Trophoblast cell (in vitro differentiated cells and primary cell): ENCODE results near the gene TPD52L1.

Source experiments
- DNase-seq, 2 donors: peaks; one replicate each; pipeline ENCODE4 v3.0.0-alpha.2; 2016
- H2AFZ ChIP-seq: 2 replicates; pipeline ENCODE4 v1.6.1; 2013; ENCODE audit warnings: low read length, moderate library complexity, mild to moderate bottlenecking; ENCODE audit not compliant: insufficient read depth, poor library complexity
- H2AK5ac ChIP-seq: 2 replicates; pipeline ENCODE4 v1.6.1; 2013; ENCODE audit warnings: mild to moderate bottlenecking, low read length
- H2BK120ac ChIP-seq: 2 replicates; pipeline ENCODE4 v1.6.1; 2013; ENCODE audit warnings: low read length, mild to moderate bottlenecking, moderate library complexity; ENCODE audit not compliant: insufficient read depth, poor library complexity
- H2BK12ac ChIP-seq: 2 replicates; pipeline ENCODE4 v1.6.1; 2013; ENCODE audit warnings: mild to moderate bottlenecking, low read length, moderate library complexity
- H2BK5ac ChIP-seq: 2 replicates; pipeline ENCODE4 v1.6.1; 2013; ENCODE audit warnings: low read length, low read depth, moderate library complexity, mild to moderate bottlenecking; ENCODE audit not compliant: poor library complexity
- H3K14ac ChIP-seq: 2 replicates; pipeline ENCODE4 v1.6.1; 2013; ENCODE audit warnings: mild to moderate bottlenecking, low read length
- H3K18ac ChIP-seq: 2 replicates; pipeline ENCODE4 v1.6.1; 2013; ENCODE audit warnings: mild to moderate bottlenecking, low read length
- H3K23ac ChIP-seq: 2 replicates; pipeline ENCODE4 v1.6.1; 2013; ENCODE audit warnings: low read length
- H3K27ac ChIP-seq: 2 replicates; pipeline ENCODE4 v1.5.1; 2013; ENCODE audit warnings: low read depth, mild to moderate bottlenecking, inconsistent platforms, low read length, moderate library complexity
- H3K27me3 ChIP-seq: 2 replicates; pipeline ENCODE4 v1.6.1; 2013; ENCODE audit warnings: inconsistent platforms, mild to moderate bottlenecking, low read length, moderate library complexity; ENCODE audit not compliant: insufficient read depth
- H3K36me3 ChIP-seq, 2 experiments: 1 replicate in 1 of 2; 2 replicates in 1 of 2; pipeline ENCODE4 v1.6.1; 2013; ENCODE audit warnings: low read length in 2 of 2, mild to moderate bottlenecking in 2 of 2, moderate library complexity in 1 of 2; ENCODE audit not compliant: insufficient read depth in 2 of 2, control insufficient read depth in 1 of 2
- H3K4ac ChIP-seq: 2 replicates; pipeline ENCODE4 v1.6.1; 2013; ENCODE audit warnings: low read depth, mild to moderate bottlenecking, low read length, moderate library complexity
- H3K4me1 ChIP-seq, 2 experiments: 1 replicate in 1 of 2; 2 replicates in 1 of 2; pipeline ENCODE4 v1.6.1; 2013; ENCODE audit warnings: low read length in 2 of 2, mild to moderate bottlenecking in 2 of 2, moderate library complexity in 1 of 2; ENCODE audit not compliant: insufficient read depth in 2 of 2, control insufficient read depth in 1 of 2
- H3K4me2 ChIP-seq: 2 replicates; pipeline ENCODE4 v1.6.1; 2013; ENCODE audit warnings: inconsistent platforms, mild to moderate bottlenecking, low read length, moderate library complexity
- H3K4me3 ChIP-seq: 2 replicates; pipeline ENCODE4 v1.5.1; 2013; ENCODE audit warnings: mild to moderate bottlenecking, low read depth, low read length, inconsistent platforms
- H3K79me1 ChIP-seq: one replicate; pipeline ENCODE4 v1.6.1; 2013; ENCODE audit warnings: low read length
- H3K79me2 ChIP-seq: 2 replicates; pipeline ENCODE4 v1.6.1; 2013; ENCODE audit warnings: low read length, mild to moderate bottlenecking; ENCODE audit not compliant: control insufficient read depth, insufficient read depth, poor library complexity
- H3K9ac ChIP-seq: 2 replicates; pipeline ENCODE4 v1.6.1; 2013; ENCODE audit warnings: mild to moderate bottlenecking, low read length
- H3K9me3 ChIP-seq: 2 replicates; pipeline ENCODE4 v1.6.1; 2013; ENCODE audit warnings: low read depth, mild to moderate bottlenecking, control low read depth, inconsistent platforms, low read length; ENCODE audit not compliant: insufficient read depth
- H4K12ac ChIP-seq: 2 replicates; pipeline ENCODE4 v1.6.1; 2013; ENCODE audit warnings: low read depth, mild to moderate bottlenecking, low read length, moderate library complexity
- H4K8ac ChIP-seq: 2 replicates; pipeline ENCODE4 v1.6.1; 2013; ENCODE audit warnings: low read depth, mild to moderate bottlenecking, low read length, moderate library complexity
- H4K91ac ChIP-seq: one replicate; pipeline ENCODE4 v1.6.1; 2013; ENCODE audit warnings: low read depth, mild to moderate bottlenecking, low read length, moderate library complexity
- WGBS: extraction: QIAGEN DNeasy Blood & Tissue Kit; methylation state at CpG from one replicate; pipeline ENCODE4 v1.1.7; 2013; ENCODE audit warnings: missing lambda C conversion rate; ENCODE audit not compliant: insufficient read length, insufficient coverage; ENCODE audit errors: extremely low coverage; 5-methylcytosine and 5-hydroxymethylcytosine counted together

The TPD52L1 gene

DNA sequence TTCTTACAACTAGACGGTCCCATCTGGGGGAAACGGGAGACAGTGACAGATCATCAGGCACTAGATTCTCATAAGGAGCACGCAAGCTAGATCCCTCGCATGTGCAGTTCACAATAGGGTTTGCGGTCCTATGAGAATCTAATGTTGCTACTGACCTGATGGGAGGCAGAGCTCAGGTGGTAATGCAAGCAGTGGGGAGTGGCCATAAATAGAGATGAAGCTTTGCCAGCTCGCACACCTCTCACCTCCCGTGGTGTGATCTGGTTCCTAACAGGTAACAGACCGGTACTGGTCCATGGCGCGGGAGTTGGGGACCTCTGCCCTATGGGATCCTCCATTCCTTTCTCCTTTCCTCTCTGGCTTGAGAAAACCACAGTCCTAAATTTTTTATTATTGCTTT, 63.8 kb downstream of the TPD52L1 start:
- Histone ChIP-seq H3K4me1 (peaks cover 0 to 2% of the 10 kb centered on the region in 2 experiments), H3K9ac (no peak overlapping the region), H3K14ac (no peak overlapping the region), H3K4ac (no peak overlapping the region), H2BK5ac (no peak overlapping the region), H3K4me2 (no peak overlapping the region), H2BK120ac (no peak overlapping the region), H3K79me2 (no peaks in the 10 kb centered on the region), H3K79me1 (no peaks in the 10 kb centered on the region), H3K23ac (no peak overlapping the region), H2BK12ac (no peak overlapping the region), H3K18ac (no peak overlapping the region), H3K27me3 (no peaks in the 10 kb centered on the region), H4K12ac (no peak overlapping the region), H3K27ac (no peak overlapping the region), H3K9me3 (no peaks in the 10 kb centered on the region), H2AFZ (no peak overlapping the region), H3K4me3 (no peak overlapping the region), H4K91ac (no peak overlapping the region), H2AK5ac (no peak overlapping the region), H4K8ac (no peak overlapping the region), H3K36me3 (no peaks in the 10 kb centered on the region)
- DNase-seq: no peak
- no CpG with 5 or more reads among the region's 10 CpGs for WGBS

DNA sequence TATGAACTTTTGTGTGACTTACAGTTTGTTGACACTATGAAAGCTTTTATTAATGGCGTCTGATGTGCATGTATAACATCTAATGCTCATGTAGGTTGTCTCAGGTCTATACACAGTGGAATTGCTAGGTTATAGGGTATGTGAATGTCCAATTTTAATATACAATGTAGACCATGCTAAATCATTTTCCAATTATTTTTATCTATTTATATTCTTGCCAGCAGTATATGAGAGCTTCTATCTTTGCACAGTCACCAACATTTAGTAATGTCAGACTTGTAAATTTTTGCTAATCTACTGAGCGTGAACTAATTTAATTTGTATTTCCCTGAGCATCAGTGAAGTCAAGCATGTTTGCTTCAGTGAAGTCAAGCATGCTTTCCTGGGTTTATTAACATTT, 64.4 kb downstream of the TPD52L1 start:
- Histone ChIP-seq H2BK12ac (no peak overlapping the region), H3K79me2 (no peaks in the 10 kb centered on the region), H3K4me1 (peaks cover 0 to 2% of the 10 kb centered on the region in 2 experiments), H3K4ac (no peak overlapping the region), H3K23ac (no peak overlapping the region), H3K36me3 (no peaks in the 10 kb centered on the region), H3K4me3 (no peak overlapping the region), H4K8ac (no peak overlapping the region), H3K14ac (no peak overlapping the region), H2BK5ac (no peak overlapping the region), H4K91ac (no peak overlapping the region), H2AK5ac (no peak overlapping the region), H3K79me1 (no peaks in the 10 kb centered on the region), H4K12ac (no peak overlapping the region), H2BK120ac (no peak overlapping the region), H3K9ac (no peak overlapping the region), H3K4me2 (no peak overlapping the region), H3K18ac (no peak overlapping the region), H3K27me3 (no peaks in the 10 kb centered on the region), H3K27ac (no peak overlapping the region), H3K9me3 (no peaks in the 10 kb centered on the region), H2AFZ (no peak overlapping the region)
- no peak for DNase-seq
- no CpG with 5 or more reads among the region's 2 CpGs for WGBS

DNA sequence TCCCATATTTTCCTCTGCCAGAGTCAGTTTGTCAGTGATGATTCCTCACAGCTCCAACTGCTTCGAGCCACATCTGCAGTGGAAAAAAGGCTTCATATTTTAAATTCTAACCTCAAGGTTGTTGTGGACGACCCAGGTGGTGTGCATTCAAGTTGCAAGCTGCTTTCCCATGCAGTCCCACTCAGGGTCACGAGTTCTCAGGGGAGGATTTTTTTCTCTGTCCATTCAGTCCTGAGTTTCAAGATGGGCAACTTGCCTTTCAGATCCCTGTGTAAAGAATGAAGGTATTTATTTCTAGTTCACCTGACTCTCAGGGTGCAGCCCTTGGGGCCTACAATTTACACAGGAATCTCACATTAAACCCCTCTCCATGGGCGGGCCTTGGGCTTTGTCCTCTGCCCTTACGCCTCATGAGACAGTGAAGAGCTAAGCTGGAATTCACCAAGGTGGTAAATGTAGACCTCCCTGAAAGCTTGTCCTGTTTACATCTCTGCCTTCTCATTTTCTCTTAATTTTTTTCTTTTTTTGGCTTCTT, 65.9 kb downstream of the TPD52L1 start:
- H3K4me2 ChIP-seq: no peak overlapping the region
- no peak overlapping the region for H4K12ac ChIP-seq
- WGBS: no CpG with 5 or more reads among the region's 5 CpGs
- H3K4me3 ChIP-seq: no peak overlapping the region
- no peaks in the 10 kb centered on the region for H3K79me1 ChIP-seq
- no peak overlapping the region for H2BK12ac ChIP-seq
- no peak overlapping the region for H3K27ac ChIP-seq
- no peak overlapping the region for H2AK5ac ChIP-seq
- H3K4me1 ChIP-seq: peaks cover 0 to 2% of the 10 kb centered on the region in 2 experiments
- H4K91ac ChIP-seq: no peak overlapping the region
- DNase-seq: no peak
- no peak overlapping the region for H3K9ac ChIP-seq
- no peak overlapping the region for H2BK5ac ChIP-seq
- no peak overlapping the region for H3K18ac ChIP-seq
- no peaks in the 10 kb centered on the region for H3K9me3 ChIP-seq
- H3K23ac ChIP-seq: no peak overlapping the region
- H4K8ac ChIP-seq: no peak overlapping the region
- no peaks in the 10 kb centered on the region for H3K79me2 ChIP-seq
- no peaks in the 10 kb centered on the region for H3K36me3 ChIP-seq
- H3K27me3 ChIP-seq: no peaks in the 10 kb centered on the region
- no peak overlapping the region for H2BK120ac ChIP-seq
- H2AFZ ChIP-seq: no peak overlapping the region
- H3K4ac ChIP-seq: no peak overlapping the region
- no peak overlapping the region for H3K14ac ChIP-seq

DNA sequence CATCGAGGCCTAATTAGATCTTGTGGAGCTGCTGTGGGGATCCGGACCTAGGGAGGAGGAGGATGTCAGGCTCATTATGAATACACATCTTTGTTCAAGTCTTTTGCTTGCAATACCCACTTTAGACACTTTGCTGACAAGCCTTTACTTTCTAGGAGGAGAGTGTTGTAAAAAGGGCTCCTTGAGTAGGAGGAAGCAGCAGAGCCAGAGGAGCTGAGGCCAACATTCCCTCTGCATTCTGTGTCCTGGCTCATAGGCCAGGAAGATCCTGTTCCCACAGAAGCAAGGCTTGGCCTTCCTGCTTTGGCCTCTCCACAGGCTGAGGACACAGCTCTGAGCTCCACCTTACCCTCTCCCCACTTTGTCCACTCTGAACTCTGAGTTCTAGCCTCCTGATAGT, 67.1 kb downstream of the TPD52L1 start:
- no peak for DNase-seq
- H2AFZ ChIP-seq: no peak overlapping the region
- H3K4me2 ChIP-seq: no peak overlapping the region
- H3K27ac ChIP-seq: no peak overlapping the region
- H2BK12ac ChIP-seq: no peak overlapping the region
- H2AK5ac ChIP-seq: no peak overlapping the region
- no peak overlapping the region for H3K18ac ChIP-seq
- H3K4me1 ChIP-seq: peaks cover 0 to 2% of the 10 kb centered on the region in 2 experiments
- no peak overlapping the region for H3K4me3 ChIP-seq
- no peak overlapping the region for H3K4ac ChIP-seq
- no peaks in the 10 kb centered on the region for H3K27me3 ChIP-seq
- no CpG with 5 or more reads among the region's 2 CpGs for WGBS
- H4K91ac ChIP-seq: no peak overlapping the region
- no peak overlapping the region for H4K8ac ChIP-seq
- no peak overlapping the region for H2BK5ac ChIP-seq
- H3K23ac ChIP-seq: no peak overlapping the region
- no peaks in the 10 kb centered on the region for H3K9me3 ChIP-seq
- no peaks in the 10 kb centered on the region for H3K36me3 ChIP-seq
- H3K9ac ChIP-seq: no peak overlapping the region
- no peaks in the 10 kb centered on the region for H3K79me1 ChIP-seq
- no peak overlapping the region for H4K12ac ChIP-seq
- no peak overlapping the region for H3K14ac ChIP-seq
- H3K79me2 ChIP-seq: no peaks in the 10 kb centered on the region
- H2BK120ac ChIP-seq: no peak overlapping the region
